Measurements from ENCODE around the gene ST6GALNAC2. TPM values are rescaled to one million over a fixed set of nuclear protein-coding genes. Genes with fewer than 3 reads are reported as not detected.
"Not testable (repeated sequence)": the region's sequence is repeated elsewhere in the genome, so short reads cannot be mapped to it uniquely, and the experiment has no call there.

Gene ST6GALNAC2
- total RNA-seq, 1 donor from 2014 or later = 0.91 TPM

- DNase-seq (ENCODE audit: low read depth) = peak; percentile 81
Measured at GRCh38 chr17:76529224-76530094, 56.2 kb downstream of the ST6GALNAC2 start.

GRCh38 chr17:76528528-76529223 lies 57.0 kb downstream of the ST6GALNAC2 start:
- no peak for DNase-seq (ENCODE audit: low read depth)

DNA sequence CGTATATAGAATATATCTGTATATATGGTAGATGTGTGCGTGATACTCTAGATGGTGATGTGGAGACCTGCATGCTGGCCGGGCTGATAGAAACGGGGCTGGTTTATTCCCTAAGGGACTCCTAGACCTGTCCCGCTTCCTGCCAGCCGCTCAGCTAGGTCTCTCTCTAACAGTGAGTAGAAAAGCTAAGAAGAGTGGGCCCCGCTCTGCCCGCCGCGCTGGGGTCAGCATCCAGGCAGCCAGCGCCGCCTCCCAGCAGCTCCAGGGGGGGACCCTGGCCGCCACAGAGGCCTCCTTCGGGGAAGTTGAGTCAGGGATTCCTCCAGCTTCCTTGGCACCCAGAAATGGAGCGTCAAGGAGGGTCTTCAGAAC lies 57.5 kb downstream of the ST6GALNAC2 start:
- DNase-seq (ENCODE audit: low read depth) = no peak

- peak; percentile 76 for DNase-seq (ENCODE audit: low read depth)
Measured at GRCh38 chr17:76527430-76528111, 58.1 kb downstream of the ST6GALNAC2 start.

- not testable (repeated sequence) for DNase-seq (ENCODE audit: low read depth)
Measured at GRCh38 chr17:76527016-76527415, 58.6 kb downstream of the ST6GALNAC2 start.

DNA sequence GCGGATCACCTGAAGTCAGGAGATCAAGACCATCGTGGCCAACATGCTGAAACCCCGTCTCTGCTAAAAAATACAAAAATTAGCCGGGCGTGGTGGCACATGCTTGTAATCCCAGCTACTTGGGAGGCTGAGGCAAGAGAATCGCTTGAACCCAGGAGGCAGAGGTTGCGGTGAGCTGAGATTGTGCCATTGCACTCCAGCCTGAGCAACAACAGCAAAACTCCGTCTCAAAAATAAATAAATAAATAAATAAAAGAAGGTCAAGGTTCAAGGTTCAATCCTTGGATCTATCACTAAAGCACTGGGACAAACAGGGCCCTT lies 60.2 kb downstream of the ST6GALNAC2 start:
- DNase-seq (ENCODE audit: low read depth) = not testable (repeated sequence)

- DNase-seq (ENCODE audit: low read depth) = no peak
Measured at GRCh38 chr17:76524598-76525512, 60.8 kb downstream of the ST6GALNAC2 start.

DNA sequence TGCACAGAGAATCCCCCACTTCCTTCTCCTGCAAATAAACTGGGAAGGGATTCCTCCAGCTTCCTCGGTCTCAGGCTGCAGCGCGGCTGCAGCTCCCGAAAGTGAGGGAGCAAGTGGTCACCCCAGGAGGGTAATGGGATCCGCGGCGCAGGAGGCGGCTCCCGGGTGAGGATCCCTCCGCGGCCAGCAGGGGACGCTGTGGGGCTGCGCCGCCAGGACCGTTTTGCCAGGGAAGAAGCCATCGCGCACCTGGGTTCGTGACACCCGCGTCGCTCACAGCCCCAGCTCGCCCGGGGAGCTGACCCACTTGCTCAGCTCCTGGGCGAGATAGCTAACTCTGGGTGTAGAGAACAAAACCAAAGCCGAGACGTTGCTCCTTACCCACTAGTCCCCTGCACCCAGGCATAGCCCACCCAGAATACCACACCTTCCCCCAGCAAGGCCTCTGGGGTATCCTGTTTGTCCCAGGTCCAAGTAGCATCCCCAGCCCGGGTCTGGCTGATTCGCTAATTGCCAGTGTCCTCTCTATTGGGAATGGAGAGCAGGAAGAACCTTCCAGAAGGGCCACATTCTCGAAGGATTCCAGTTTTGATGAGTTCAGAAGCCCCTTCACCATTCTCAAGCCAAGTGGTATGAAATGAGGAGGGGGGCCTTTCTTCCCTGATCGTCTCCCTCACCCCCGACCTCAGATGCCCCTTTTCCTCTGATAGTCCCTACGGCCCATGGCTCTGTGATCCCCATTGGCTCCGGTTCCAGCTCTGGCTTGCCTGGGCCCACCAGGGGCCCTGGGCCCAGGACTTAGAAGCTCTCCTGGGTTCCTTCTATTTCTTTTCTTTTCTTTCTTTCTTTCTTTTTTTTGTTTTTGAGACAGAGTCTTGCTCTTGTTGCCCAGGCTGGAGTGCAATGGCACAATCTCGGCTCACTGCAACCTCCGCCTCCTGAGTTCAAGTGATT lies 62.3 kb downstream of the ST6GALNAC2 start:
- DNase-seq (ENCODE audit: low read depth) = peak; percentile 64

DNA sequence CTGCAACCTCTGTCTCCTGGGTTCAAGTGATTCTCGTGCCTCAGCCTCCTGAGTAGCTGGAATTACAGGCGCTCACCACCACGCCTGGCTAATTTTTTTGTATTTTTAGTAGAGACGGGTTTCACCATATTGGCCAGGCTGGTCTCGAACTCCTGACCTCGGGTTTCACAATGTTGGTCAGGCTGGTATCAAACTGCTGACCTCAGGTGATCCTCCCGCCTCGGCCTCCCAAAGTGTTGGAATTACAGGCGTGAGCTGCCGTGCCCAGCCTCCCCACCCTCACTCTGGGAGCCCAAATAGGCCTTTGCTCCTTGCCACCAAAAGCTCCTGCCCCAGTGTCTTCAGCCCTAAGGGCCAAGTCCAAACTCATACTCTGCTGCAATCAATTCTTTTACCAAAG lies 64.0 kb downstream of the ST6GALNAC2 start:
- not testable (repeated sequence) for DNase-seq (ENCODE audit: low read depth)

DNA sequence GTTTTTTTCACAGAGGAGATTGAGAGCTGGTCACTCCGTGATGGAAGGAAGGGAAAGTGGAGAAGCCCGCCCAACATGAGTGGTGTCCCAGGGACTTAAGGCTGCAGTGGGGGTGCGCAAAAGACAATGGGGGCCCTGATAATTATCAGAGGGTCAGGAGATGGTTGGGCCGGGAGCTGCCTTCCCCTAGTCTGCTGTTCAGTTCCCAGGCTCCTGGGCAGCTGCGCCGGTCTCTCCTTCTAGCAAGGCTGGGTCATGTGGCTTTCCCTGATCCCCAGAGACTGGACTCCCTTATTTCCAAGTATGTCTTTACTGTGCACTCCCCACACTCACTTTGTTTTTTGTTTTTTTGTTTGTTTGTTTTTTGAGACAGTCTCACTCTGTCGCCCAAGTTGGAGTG lies 64.4 kb downstream of the ST6GALNAC2 start:
- no peak for DNase-seq (ENCODE audit: low read depth)

DNA sequence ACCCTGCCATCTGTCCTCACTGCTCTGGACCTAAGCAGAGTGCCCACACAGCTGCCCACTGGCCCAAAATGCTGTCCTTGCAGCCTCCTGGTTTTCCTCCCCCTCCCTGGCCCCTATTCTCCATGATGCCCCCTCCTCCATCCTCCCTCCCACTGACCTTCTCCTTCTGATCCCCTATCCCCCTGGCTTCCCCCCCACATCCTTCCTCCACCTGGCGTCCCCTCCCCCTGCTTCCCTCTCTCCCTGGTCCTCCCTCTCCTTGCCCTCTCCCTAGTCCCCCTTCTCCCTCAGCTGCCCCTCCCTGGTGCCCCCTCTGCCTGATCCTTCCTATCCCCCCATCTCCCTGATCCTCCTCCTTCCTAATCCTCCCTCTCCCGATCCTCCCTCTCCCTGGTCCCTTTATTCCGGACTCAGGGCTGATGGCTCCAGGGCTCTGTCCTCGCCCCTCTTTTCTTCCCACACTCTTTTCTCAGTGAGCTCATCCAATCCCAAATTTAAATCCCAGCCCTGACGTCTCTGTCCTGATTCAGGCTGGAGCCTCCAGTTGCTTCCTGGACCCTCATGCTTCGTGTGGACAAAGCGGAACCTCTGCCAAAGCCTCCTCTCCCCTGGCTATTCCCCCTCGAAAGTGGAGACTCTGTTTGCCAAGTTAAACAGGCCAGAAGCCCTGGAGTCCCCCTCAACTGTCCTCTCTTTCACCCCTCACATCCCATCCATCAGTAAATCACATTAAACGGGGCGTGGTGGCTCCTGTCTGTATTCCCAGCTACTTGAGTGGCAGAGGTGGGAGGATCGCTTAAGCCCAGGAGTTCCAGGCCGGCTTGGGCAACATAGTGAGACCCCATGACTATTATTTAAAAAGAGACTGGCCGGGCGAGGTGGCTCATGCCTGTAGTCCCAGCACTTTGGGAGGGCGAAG lies 66.4 kb downstream of the ST6GALNAC2 start:
- DNase-seq (ENCODE audit: low read depth) = no peak

GRCh38 chr17:76517638-76518038 lies 68.0 kb downstream of the ST6GALNAC2 start:
- DNase-seq (ENCODE audit: low read depth) = no peak

Other genes starting within 250 kb of the ST6GALNAC2 start
- gene PRPSAP1, start 231.9 kb downstream of the ST6GALNAC2 start, total RNA-seq = 37.4 and 58.5 TPM in 2 replicates
- 9.0 and 11.1 TPM in 2 replicates for gene SPHK1, start 201.3 kb downstream of the ST6GALNAC2 start, total RNA-seq
- gene UBE2O, start 132.7 kb downstream of the ST6GALNAC2 start, total RNA-seq = 12.7 and 21.1 TPM in 2 replicates
- gene AANAT, start 118.3 kb downstream of the ST6GALNAC2 start, total RNA-seq = not detected in 2 replicates
- 6.5 and 7.5 TPM in 2 replicates for gene RHBDF2, start 84.4 kb downstream of the ST6GALNAC2 start, total RNA-seq
- 3.2 and 7.7 TPM in 2 replicates for gene CYGB, start 48.2 kb downstream of the ST6GALNAC2 start, total RNA-seq
- gene PRCD, start 45.8 kb downstream of the ST6GALNAC2 start, total RNA-seq = not detected in 2 replicates
- 0.21 TPM in 1 of 2 replicates, not detected in the other for gene ST6GALNAC1, start 57.9 kb upstream of the ST6GALNAC2 start, total RNA-seq
- gene MXRA7, start 125.1 kb upstream of the ST6GALNAC2 start, total RNA-seq = 716 and 760 TPM in 2 replicates
- 22.5 and 33.8 TPM in 2 replicates for gene JMJD6, start 140.7 kb upstream of the ST6GALNAC2 start, total RNA-seq
- gene METTL23, start 141.0 kb upstream of the ST6GALNAC2 start, total RNA-seq = 34.8 and 35.8 TPM in 2 replicates
- gene SRSF2, start 151.5 kb upstream of the ST6GALNAC2 start, total RNA-seq = 154 and 180 TPM in 2 replicates
- gene MFSD11, start 152.3 kb upstream of the ST6GALNAC2 start, total RNA-seq = 44.1 and 47.2 TPM in 2 replicates